ENCODE results near the gene PTPN11. TPM values are rescaled to one million over a fixed set of nuclear protein-coding genes. Genes with fewer than 3 reads are reported as not detected.
"Not testable (repeated sequence)": the region's sequence is repeated elsewhere in the genome, so short reads cannot be mapped to it uniquely, and the experiment has no call there.

The PTPN11 gene
- total RNA-seq, 1 experiment from 2014 or later: 181 TPM

DNA sequence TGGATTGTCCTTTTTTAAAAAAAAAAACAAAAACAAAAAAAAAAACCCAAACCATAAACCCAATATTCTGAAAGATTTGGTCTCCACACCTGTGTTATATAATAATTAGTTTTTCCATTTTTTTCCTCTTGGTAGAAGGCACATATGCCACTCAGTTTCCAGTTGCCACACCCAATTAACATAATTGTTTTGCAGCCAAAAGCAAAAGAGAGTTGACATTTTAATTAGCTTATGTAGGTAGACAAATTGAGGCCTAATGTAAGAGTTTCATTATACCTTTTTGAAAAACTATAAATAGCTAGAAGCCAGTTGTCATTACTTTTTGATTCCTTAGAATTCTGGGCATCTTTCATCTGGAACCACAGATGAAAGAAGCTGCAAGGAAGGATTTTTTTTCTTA lies 21.0 kb downstream of the PTPN11 start (continued):
- TF ChIP-seq, protein P1, sequence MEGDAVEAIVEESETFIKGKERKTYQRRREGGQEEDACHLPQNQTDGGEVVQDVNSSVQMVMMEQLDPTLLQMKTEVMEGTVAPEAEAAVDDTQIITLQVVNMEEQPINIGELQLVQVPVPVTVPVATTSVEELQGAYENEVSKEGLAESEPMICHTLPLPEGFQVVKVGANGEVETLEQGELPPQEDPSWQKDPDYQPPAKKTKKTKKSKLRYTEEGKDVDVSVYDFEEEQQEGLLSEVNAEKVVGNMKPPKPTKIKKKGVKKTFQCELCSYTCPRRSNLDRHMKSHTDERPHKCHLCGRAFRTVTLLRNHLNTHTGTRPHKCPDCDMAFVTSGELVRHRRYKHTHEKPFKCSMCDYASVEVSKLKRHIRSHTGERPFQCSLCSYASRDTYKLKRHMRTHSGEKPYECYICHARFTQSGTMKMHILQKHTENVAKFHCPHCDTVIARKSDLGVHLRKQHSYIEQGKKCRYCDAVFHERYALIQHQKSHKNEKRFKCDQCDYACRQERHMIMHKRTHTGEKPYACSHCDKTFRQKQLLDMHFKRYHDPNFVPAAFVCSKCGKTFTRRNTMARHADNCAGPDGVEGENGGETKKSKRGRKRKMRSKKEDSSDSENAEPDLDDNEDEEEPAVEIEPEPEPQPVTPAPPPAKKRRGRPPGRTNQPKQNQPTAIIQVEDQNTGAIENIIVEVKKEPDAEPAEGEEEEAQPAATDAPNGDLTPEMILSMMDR (IDR thresholded peaks at IDR 0.05 in 2 of 3, conservative IDR thresholded peaks at IDR 0.05 in 1 of 3; ENCODE audit: borderline replicate concordance in 1 of 3, insufficient read depth in 1 of 3, low read depth in 2 of 3, low read length in 2 of 3): no peak

DNA sequence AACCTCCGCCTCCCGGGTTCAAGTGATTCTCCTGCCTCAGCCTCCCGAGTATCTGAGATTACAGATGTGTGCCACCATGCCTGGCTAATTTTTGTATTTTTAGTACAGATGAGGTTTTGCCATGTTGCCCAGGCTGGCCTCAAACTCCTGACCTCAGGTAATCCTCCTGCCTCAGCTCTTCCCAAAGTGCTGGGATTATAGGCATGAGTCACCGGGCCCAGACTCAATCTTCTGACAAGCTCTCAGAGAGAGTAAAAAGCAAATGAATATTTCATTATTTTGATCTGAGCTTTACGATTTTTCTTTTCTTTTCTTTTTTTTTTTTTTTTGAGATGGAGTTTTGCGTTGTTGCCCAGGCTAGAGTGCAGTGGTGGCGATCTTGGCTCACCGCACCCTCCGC lies 21.9 kb downstream of the PTPN11 start:
- H3K27me3 ChIP-seq (ENCODE audit: insufficient read depth, low read length); H3K9me2 ChIP-seq (ENCODE audit: insufficient read depth); intact Hi-C loops (cut with micrococcal nuclease); H3K9ac ChIP-seq (ENCODE audit: low read length); H3K9me3 ChIP-seq (ENCODE audit: control insufficient read depth in 1 of 2, insufficient read depth in 1 of 2, low read depth in 1 of 2, low read length in 2 of 2); H3K36me3 ChIP-seq (ENCODE audit: control insufficient read depth in 1 of 2, insufficient read depth in 2 of 2, low read length in 2 of 2); H3K4me3 ChIP-seq (replicated peaks in 1 of 2; ENCODE audit: low read depth in 1 of 2, low read length in 2 of 2); CTCF ChIA-PET; RAD21 ChIA-PET (ENCODE audit: low non-redundant PET in 1 of 2, low total read pairs in 2 of 2, uncharacterized antibody in 2 of 2, unreplicated experiment in 2 of 2); H3K27ac ChIP-seq (ENCODE audit: low read depth, low read length); BruUV-seq (replicated peaks); H2AFZ ChIP-seq (ENCODE audit: low read depth, low read length, poor library complexity, severe bottlenecking); ATAC-seq; H3K4me1 ChIP-seq (ENCODE audit: control insufficient read depth in 1 of 2, insufficient read depth in 2 of 2, low read length in 2 of 2); POLR2A ChIA-PET; H3K4me2 ChIP-seq (ENCODE audit: low read length); DNase-seq (ENCODE audit: low read depth, low spot score): not testable (repeated sequence)
- H3K79me2 ChIP-seq (ENCODE audit: insufficient read depth, low read length): peaks cover 88% of the 10 kb centered on the region
- H4K20me1 ChIP-seq (ENCODE audit: insufficient read depth): peaks cover 10% of the 10 kb centered on the region; the same call in 1 of the 2 replicates

DNA sequence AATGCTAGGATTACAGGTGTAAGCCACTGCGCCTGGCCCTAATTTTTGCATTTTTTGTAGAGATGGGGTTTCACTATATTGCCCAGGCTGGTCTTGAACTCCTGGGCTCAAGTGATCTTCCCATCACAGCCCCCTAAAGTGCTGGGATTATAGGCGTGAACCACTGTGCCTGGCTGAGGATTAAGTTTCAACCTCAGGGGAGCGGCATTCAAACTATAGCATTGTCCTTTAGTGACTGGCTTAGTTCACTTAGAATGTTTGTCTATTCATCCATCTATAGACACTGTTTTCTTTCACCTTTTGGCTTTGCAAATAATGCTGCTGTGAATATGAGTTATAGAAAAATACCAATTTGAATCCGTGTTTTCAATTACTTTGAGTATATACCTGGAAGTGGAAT lies 25.2 kb downstream of the PTPN11 start:
- no peak overlapping the region for H3K27ac ChIP-seq (ENCODE audit: low read depth, low read length)
- H3K79me2 ChIP-seq (ENCODE audit: insufficient read depth, low read length): peaks cover 71% of the 10 kb centered on the region
- no peak for TF ChIP-seq ELF1 (IDR thresholded peaks at IDR 0.05; ENCODE audit: borderline replicate concordance, low read depth)
- no peak for TF ChIP-seq FOSL1 (IDR thresholded peaks at IDR 0.05; ENCODE audit: low read depth)
- TF ChIP-seq SIN3A (IDR thresholded peaks at IDR 0.05; ENCODE audit: low read depth): no peak
- TF ChIP-seq, protein P2, sequence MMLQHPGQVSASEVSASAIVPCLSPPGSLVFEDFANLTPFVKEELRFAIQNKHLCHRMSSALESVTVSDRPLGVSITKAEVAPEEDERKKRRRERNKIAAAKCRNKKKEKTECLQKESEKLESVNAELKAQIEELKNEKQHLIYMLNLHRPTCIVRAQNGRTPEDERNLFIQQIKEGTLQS (IDR thresholded peaks at IDR 0.05): no peak
- TF ChIP-seq CEBPB (IDR thresholded peaks at IDR 0.05; ENCODE audit: low read depth): no peak
- no peak for TF ChIP-seq SRF (IDR thresholded peaks at IDR 0.05; ENCODE audit: low read depth)
- peaks cover 3% of the 10 kb centered on the region; the same call in 1 of the 2 replicates for H4K20me1 ChIP-seq (ENCODE audit: insufficient read depth)
- CTCF ChIA-PET: no interaction called here
- no peaks in the 10 kb centered on the region for H3K9me2 ChIP-seq (ENCODE audit: insufficient read depth)
- DNase-seq (ENCODE audit: low read depth, low spot score) (no peak), ATAC-seq (no peak)
- no peak overlapping the region for H3K4me3 ChIP-seq (replicated peaks in 1 of 2; ENCODE audit: low read depth in 1 of 2, low read length in 2 of 2)
- no peaks in the 10 kb centered on the region for H3K4me1 ChIP-seq (ENCODE audit: control insufficient read depth in 1 of 2, insufficient read depth in 2 of 2, low read length in 2 of 2)
- RAD21 ChIA-PET (ENCODE audit: low non-redundant PET in 1 of 2, low total read pairs in 2 of 2, uncharacterized antibody in 2 of 2, unreplicated experiment in 2 of 2): no interaction called here
- no peaks in the 10 kb centered on the region for H3K9me3 ChIP-seq (ENCODE audit: control insufficient read depth in 1 of 2, insufficient read depth in 1 of 2, low read depth in 1 of 2, low read length in 2 of 2)
- no peak overlapping the region for H3K4me2 ChIP-seq (ENCODE audit: low read length)
- peaks cover 0 to 7% of the 10 kb centered on the region in 2 experiments; a peak in 2 of 4 replicates for H3K36me3 ChIP-seq (ENCODE audit: control insufficient read depth in 1 of 2, insufficient read depth in 2 of 2, low read length in 2 of 2)
- H3K9ac ChIP-seq (ENCODE audit: low read length): no peak overlapping the region
- POLR2A ChIA-PET: no interaction called here
- no peaks in the 10 kb centered on the region for H3K27me3 ChIP-seq (ENCODE audit: insufficient read depth, low read length)
- intact Hi-C loops (cut with micrococcal nuclease): no loop called here
- H2AFZ ChIP-seq (ENCODE audit: low read depth, low read length, poor library complexity, severe bottlenecking): no peak overlapping the region
- no TSS peak for BruUV-seq (replicated peaks)

Measured in HCT116 (cell line).